GM21515 (cell line): ENCODE results near the gene EGFL8.
"Not testable (repeated sequence)": the region's sequence is repeated elsewhere in the genome, so short reads cannot be mapped to it uniquely, and the experiment has no call there.

Experiments
- ATAC-seq: cut with Tn5 transposase; IDR thresholded peaks from one replicate; pipeline ENCODE4 v1.9.1; 2021; ENCODE audit not compliant: unreplicated experiment

Gene EGFL8

DNA sequence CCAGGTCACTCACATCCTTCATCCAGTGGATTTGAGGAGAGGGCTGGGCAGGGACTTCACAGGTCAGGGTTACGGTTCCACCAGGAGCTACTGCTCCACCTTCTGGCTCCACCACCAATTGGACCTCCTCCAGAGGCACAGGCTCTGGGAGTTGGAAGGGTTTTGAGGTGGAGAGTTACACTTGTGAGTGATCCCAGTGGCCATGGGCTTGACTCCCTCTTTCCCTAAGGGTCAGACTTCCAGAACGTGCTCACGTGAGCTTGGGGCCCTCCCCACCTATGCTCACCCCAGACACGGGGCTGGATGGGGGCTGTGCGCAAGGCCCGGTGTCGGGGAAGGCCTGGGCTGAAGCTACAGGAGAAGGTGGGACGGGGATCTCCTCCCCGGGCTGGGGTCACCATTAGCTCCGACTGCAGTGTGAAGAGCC is 18.2 kb downstream of the EGFL8 start:
- no peak for ATAC-seq

DNA sequence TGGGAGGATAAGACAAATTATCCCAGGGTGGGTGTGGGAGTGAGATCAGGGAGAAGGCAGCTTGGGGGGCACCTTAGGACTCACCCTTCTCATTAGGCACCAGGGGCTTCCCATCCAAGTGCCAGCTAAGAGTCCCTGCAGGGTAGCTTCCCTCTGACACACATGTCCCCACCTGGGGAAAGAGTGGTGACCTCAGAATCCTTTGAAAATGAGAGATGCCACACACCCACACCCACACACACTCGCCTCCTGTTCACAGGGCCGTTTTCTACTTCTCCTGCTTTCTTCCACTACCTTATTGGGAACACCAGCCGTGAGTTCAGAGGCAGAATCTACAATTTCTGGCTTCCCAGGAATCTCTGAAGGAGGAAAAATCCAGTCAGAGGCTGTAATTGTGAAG is 18.6 kb downstream of the EGFL8 start:
- ATAC-seq, result no peak

- ATAC-seq, result no peak
These were observed 19.2 kb downstream of the EGFL8 start for GRCh38 chr6:32183483-32184083.

GRCh38 chr6:32184084-32184640 is 19.8 kb downstream of the EGFL8 start, which contains the start of gene AGER:
TSS of gene AGER (minus strand) at chr6:32184253. CDS start at chr6:32184222, 31 bp downstream.
- no peak for ATAC-seq

DNA sequence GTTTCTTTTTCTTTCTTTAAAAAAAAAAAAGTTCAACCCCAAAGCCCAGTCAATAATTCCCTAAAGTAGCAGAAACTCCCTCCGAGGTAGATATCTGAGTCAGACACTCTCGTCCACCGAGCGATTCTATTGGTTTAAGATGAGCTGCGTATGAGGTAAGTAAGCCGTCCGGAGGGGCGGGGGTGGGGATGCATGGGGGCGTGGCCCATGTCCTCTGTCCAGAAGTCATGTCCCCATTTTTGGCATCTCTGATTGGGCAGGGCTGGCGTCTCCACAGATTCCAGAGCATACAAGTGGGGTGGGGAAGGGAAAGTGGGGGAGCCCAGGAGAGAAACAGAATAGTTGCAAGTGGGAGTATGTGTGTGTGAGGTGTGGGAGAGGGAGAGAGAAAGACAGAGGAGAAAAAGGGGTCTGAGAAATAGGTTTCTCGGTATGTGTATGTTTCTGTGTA is 21.3 kb downstream of the EGFL8 start:
- not testable (repeated sequence) for ATAC-seq

GRCh38 chr6:32186151-32186840 is 21.9 kb downstream of the EGFL8 start:
- not testable (repeated sequence) for ATAC-seq

DNA sequence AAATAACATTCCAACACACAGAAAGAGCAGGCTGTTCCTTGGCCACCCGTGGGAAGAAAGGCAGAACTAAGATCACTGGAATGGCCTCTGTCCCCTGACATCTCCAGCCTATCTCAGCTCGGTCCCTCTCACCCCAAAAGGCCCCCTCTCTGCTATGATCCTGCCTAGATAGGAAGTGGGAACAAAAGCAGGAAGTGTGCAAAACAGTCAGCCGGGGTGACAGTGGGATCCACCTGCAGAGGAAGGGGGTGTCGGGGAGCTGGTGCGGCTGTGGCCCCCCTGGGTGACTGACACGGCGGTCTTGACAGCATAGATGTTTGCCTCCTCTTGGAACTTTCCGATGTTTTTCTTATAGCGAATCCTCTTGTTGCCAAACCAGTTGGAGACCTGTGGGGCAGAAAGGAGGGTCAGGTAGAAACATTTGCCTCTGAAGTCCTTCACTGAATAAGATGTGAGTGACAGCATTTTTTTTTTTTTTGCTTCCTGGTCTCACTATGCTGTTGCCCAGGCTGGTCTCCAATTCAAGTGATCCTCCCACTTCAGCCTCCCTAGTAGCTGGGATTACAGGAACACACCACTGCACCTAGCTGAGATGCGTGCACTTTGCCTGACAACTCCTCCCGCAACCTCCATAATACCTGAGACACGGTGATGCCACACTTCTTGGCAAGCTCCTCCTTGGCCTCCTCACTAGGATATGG is 22.8 kb downstream of the EGFL8 start:
- no peak for ATAC-seq

DNA sequence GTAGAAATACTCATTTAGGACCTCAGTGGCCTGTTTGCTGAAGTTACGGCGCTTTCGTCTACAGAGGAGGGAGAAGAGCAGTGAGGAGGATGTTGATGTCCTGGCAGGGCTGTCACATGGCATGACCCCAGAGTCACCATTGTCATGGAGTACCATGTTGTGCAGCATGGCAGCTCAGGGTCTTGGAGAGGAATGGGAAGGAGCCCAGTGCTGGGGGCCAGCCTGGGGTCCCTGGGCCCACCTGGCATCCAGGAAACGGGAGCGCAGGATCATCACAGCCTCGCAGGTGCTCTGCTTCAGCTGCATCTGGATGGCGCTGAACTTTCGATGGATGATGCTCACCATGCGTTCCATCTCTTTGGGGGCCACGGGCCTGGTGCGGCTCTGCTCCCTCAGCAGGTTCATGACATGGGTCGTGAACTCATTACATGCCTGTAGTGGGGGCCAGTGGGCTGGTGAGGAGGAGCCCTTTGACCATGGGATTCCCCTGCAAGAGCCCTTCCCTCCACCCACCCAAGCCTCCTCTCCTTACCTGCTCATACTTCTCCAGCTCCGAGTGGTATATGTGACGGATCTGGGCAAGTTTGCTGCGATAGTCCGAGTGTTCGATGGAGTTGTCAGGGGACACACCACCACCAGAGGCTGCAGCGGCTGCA is 23.5 kb downstream of the EGFL8 start:
- not testable (repeated sequence) for ATAC-seq

- no peak for ATAC-seq
These were observed 24.1 kb downstream of the EGFL8 start for GRCh38 chr6:32188381-32189068.

- no peak for ATAC-seq
These were observed 24.8 kb downstream of the EGFL8 start for GRCh38 chr6:32189069-32189741.

DNA sequence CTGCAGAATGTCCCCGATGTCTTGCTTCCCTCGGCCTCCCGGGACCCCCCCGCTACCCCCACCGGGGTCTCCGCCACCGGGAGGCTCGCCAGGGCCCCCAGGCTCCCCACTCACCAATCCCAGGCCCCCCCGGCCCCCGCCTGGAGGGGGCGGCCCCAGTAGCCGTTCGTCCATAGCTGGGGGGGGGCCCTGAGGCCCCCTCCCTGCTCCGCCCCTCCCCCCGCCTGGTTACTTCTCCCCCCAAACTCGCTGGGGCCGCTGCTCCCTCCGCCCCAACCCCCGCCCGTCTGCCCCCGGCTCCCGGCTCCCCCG is 25.3 kb downstream of the EGFL8 start:
- ATAC-seq, result no peak

DNA sequence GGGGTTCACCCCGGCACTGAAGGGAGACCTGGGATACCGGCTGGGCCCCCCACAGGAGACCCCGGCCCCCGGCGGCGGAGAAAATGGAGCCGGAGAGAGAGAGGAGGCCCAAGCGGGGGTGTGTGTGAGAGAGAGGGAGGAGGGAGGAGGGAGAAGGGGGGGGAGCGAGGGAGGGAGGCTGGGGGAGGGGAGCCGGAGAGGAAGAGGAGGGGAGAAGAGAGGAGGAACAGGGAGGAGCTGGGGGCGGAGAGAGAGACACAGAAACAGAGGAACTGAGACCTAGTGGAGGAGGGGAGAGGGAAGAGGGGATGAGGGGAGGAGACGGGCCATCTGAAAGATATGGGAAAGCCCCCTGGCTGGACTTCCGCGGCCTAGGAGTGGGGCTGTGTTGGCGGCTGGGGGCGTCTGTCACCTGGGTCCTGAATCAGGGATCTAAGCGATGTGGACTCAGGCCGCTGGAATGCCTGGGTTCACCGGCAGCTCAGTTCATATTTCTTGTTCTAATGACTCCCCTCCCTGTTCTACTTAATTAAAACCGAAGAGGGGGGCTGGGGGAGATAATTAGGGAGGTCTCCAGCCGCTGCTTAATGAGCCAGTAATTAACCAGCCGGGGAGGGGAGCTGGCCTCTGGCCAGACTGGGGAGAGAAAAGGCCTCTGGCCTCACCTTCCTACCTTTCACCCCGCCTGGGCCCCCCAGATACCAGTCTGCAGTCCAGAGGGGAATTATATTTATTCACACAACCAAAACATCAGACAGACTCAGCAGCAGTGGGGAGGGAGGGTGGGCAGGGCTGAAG is 25.9 kb downstream of the EGFL8 start, which contains the start of gene PBX2:
TSS of gene PBX2 (minus strand) at position 149 of the 798 bp plus-strand sequence. CDS start 287 bp downstream, outside the sequence.
- peak; percentile 43 for ATAC-seq

DNA sequence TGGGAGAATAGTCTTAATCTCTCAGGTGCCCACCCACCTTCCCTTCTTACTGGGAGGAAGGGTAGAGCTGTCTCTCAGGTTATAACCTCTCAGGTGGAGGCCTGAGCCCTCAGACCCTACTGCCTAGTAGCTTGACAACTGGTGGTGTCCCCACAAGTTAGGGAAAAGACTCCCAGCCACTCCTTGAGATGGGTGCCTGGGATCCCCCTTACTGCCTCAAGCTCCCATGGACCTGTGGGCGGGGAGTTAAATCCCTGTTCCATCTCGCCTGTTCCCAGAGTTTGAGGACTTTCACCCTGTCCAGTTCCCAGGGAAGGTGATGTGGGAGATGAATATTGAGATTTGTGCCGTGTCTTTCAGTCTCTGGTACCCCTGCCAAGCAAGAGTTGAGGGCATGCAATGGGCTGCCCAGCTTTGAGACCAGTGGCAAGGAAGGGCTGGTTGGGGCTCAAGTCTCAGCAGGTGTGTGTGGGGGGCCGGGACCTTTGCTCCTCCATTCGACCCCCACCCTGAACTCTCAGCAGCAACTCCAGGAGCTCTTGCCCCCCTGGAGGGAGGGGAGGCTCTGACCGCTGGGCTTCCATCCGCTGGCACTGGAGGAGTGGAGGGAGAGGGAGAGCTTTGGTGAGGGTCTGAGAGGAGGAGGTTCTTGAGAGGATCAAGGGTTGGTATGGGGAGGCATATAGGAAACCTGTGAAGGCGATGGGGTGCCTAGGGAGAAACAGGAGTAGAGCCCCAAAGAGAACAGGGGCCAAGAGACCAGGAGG is 26.7 kb downstream of the EGFL8 start:
- ATAC-seq, result no peak

DNA sequence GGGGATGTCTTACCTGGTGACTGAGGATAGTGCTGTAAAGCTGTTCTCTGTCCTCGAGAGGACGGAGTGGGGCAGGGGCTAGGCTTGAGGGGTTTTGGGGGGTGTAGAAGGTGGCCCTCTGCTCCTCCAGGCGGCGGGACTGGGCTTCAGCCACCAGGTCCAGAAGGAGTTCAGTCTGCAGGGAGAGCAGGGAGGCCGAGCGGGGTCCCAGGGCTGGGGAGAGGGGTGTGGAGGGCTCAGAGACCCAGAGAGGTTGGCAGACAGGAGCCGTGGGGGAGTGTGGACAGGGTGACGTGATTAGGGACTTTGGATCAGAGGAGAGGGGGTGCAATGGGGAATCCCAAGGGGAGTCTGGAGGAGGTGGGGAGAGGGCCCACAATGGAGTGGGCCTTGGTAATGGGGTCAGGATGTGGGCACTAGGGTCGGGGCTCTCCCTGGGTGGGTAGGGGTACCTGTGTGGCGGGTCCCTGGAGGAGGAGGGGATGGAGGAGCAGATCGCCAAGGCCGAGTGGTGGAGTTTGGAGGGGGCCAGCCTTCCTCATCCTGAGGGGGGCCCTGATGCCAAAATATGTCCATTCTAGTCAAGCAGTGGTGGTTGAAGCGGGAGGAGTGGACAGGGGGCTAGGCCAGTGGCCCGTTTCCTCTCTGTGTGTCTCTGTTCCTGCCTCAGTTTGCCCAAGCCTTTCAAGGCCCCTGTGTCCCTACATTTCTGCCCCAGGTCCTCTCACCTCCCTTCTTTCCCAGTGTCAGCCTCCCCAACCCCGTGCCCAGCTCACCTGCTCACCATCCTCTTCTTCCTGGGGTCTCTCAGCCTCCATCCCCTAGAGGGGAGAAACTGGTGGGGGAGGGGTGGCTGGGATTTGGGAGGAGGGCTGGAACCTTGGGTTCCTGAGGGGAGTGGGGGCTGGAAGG is 27.6 kb downstream of the EGFL8 start:
- ATAC-seq, result no peak

DNA sequence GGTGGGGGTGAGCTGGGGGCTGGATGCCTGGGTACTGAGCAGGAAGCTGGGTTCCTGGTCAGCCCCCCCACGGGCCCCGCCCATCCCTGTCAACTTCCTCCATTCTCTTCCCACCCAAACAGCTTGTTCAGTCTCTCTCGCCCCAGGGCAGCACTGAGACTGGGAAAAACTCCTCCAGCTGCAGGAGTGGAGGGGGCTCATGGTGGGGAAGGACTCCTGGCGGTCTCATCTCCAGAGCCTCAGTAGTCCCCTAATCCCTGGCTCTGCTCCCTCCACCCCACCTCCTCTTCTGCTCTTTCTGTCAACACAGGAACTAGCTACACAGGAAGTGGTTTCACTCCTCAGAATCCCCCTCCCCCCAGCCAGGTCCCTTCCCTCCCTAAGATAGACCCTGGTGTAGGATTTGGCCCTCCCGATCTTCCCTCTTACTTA is 28.2 kb downstream of the EGFL8 start, which contains the start of gene GPSM3:
TSS of gene GPSM3 (minus strand) at position 36 of the 432 bp plus-strand sequence. CDS start 130 bp downstream, outside the sequence.
- ATAC-seq, result no peak

- not testable (repeated sequence) for ATAC-seq
These were observed 28.7 kb downstream of the EGFL8 start for GRCh38 chr6:32193096-32193495.

DNA sequence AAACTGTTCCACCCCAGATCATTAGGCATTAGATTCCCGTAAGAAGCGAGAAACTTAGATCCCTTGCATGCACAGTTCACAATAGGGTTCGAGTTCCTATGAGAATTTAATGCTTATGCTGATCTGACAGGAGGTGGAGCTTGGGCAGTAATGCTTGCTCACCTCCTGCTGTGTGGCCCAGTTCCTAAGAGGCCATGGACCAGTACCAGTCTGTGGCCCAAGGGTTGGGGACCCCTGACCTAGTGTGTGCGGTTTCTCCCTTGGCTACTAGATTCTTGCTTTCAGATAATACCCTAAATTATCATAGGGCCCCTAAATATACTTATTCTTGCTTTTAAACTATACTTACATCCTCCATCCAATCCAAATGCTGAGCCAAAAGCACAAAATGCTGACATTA is 30.0 kb downstream of the EGFL8 start:
- no peak for ATAC-seq
